HG02678 (cell line): ENCODE results near the gene TMX3.

Source experiments
- ATAC-seq: cut with Tn5 transposase; IDR thresholded peaks from one replicate; pipeline ENCODE4 v1.9.1; 2021; ENCODE audit warnings: mild to moderate bottlenecking, moderate library complexity; ENCODE audit not compliant: unreplicated experiment

The TMX3 gene

GRCh38 chr18:68714712-68715496, at the start of gene TMX3:
TSS of gene TMX3 (minus strand) at chr18:68715108. CDS start at chr18:68714981, 127 bp downstream.
- ATAC-seq = peak; percentile 96

GRCh38 chr18:68764016-68764415, 49.1 kb upstream of the TMX3 start:
- no peak for ATAC-seq

- no peak for ATAC-seq
Observed at GRCh38 chr18:68763083-68763482, 48.2 kb upstream of the TMX3 start.

- ATAC-seq = no peak
Observed at GRCh38 chr18:68759308-68759707, 44.4 kb upstream of the TMX3 start.

- ATAC-seq = no peak
Observed at GRCh38 chr18:68757126-68757525, 42.2 kb upstream of the TMX3 start.

- ATAC-seq = no peak
Observed at GRCh38 chr18:68742206-68742605, 27.3 kb upstream of the TMX3 start.

- ATAC-seq = no peak
Observed at GRCh38 chr18:68740966-68741365, 26.1 kb upstream of the TMX3 start.

GRCh38 chr18:68739462-68739861, 24.6 kb upstream of the TMX3 start:
- no peak for ATAC-seq

- no peak for ATAC-seq
Observed at GRCh38 chr18:68738564-68738963, 23.7 kb upstream of the TMX3 start.

GRCh38 chr18:68735483-68736343, 20.8 kb upstream of the TMX3 start:
- ATAC-seq = peak; percentile 91

- no peak for ATAC-seq
Observed at GRCh38 chr18:68734308-68734707, 19.4 kb upstream of the TMX3 start.

- no peak for ATAC-seq
Observed at GRCh38 chr18:68733707-68734106, 18.8 kb upstream of the TMX3 start.

- no peak for ATAC-seq
Observed at GRCh38 chr18:68728081-68728700, 13.3 kb upstream of the TMX3 start.

- no peak for ATAC-seq
Observed at GRCh38 chr18:68727506-68727905, 12.6 kb upstream of the TMX3 start.

- ATAC-seq = no peak
Observed at GRCh38 chr18:68725346-68725745, 10.4 kb upstream of the TMX3 start.

- no peak for ATAC-seq
Observed at GRCh38 chr18:68724021-68724420, 9.1 kb upstream of the TMX3 start.

- ATAC-seq = no peak
Observed at GRCh38 chr18:68723539-68723938, 8.6 kb upstream of the TMX3 start.

GRCh38 chr18:68722821-68723220, 7.9 kb upstream of the TMX3 start:
- no peak for ATAC-seq

- ATAC-seq = peak; percentile 88
Observed at GRCh38 chr18:68721681-68722583, 7.0 kb upstream of the TMX3 start.

- peak; percentile 6 for ATAC-seq
Observed at GRCh38 chr18:68714366-68714711, 569 bp downstream of the TMX3 start.

- no peak for ATAC-seq
Observed at GRCh38 chr18:68713796-68714195, 1.1 kb downstream of the TMX3 start.
